H1 (cell line): ENCODE results near the gene CCDC83. TPM values are rescaled to one million over a fixed set of nuclear protein-coding genes. Genes with fewer than 3 reads are reported as not detected.

Experiments
- CREB1 ChIP-seq: IDR thresholded peaks from 2 replicates; pipeline ENCODE4 v1.6.1; 2012; ENCODE audit warnings: inconsistent platforms
- CTCF ChIP-seq, 3 experiments: IDR thresholded peaks; 1 replicate in 2 of 3; 2 replicates in 1 of 3; pipeline versions ENCODE4 v1.5.1 to v1.6.1; 2011; ENCODE audit warnings: low read length in 3 of 3, mild to moderate bottlenecking in 3 of 3, inconsistent platforms in 2 of 3, low read depth in 1 of 3, moderate library complexity in 1 of 3; ENCODE audit not compliant: insufficient read depth in 1 of 3; ENCODE audit errors: control extremely low read depth in 1 of 3
- NANOG ChIP-seq: IDR thresholded peaks from 2 replicates; pipeline ENCODE4 v1.6.1; 2011; ENCODE audit warnings: low read length, low read depth, mild to moderate bottlenecking, inconsistent platforms; ENCODE audit not compliant: insufficient read depth, poor library complexity, severe bottlenecking
- RNF2 ChIP-seq: fragments of 200-900, 300-1000 bp; sonication (generic); IDR thresholded peaks from 2 replicates; pipeline ENCODE4 v1.7.1; 2016; ENCODE audit warnings: borderline replicate concordance, low read depth, mild to moderate bottlenecking, antibody characterized with exemption, low read length; ENCODE audit not compliant: poor library complexity, severe bottlenecking; ENCODE audit errors: missing control alignments
- polyA plus RNA-seq, 7 experiments: library from polyadenylated mRNA; depleted of rRNA in 3 of 7; stranded (reverse) in 5 of 7; unstranded in 2 of 7; fragments of >200 nt in 5 of 7; fragments of 200-250 nt in 2 of 7; gene quantifications; 1 replicate in 5 of 7; 2 replicates in 1 of 7; 4 replicates in 1 of 7; pipeline versions ENCODE4 v1.2.1 to v1.2.3, GENCODE V29; 2011 to 2013; ENCODE audit warnings: missing spikeins in 2 of 7, mixed read lengths in 2 of 7
- total RNA-seq: library from RNA; stranded (reverse); fragmentation: NEBNext Ultra II Directional; extraction: Animal tissue kit (Norgen Biotek cat#: 25700); gene quantifications from 2 replicates; pipeline ENCODE4 v1.2.1, GENCODE V29; 2021
- TF ChIP-seq, protein P1 (sequence below): IDR thresholded peaks from 2 replicates; pipeline ENCODE4 v1.6.1; 2012; ENCODE audit warnings: low read length, inconsistent platforms

Gene CCDC83
- total and polyA plus RNA-seq, 2 of the 8 experiments (the other 6 are each of a cell fraction or from before 2014, with no cell fraction given): not detected

- TF ChIP-seq, protein P1, sequence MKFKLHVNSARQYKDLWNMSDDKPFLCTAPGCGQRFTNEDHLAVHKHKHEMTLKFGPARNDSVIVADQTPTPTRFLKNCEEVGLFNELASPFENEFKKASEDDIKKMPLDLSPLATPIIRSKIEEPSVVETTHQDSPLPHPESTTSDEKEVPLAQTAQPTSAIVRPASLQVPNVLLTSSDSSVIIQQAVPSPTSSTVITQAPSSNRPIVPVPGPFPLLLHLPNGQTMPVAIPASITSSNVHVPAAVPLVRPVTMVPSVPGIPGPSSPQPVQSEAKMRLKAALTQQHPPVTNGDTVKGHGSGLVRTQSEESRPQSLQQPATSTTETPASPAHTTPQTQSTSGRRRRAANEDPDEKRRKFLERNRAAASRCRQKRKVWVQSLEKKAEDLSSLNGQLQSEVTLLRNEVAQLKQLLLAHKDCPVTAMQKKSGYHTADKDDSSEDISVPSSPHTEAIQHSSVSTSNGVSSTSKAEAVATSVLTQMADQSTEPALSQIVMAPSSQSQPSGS: no peak
- no peak for TF ChIP-seq CREB1
- TF ChIP-seq CTCF (IDR thresholded peaks at IDR 0.05; ENCODE audit: control extremely low read depth in 1 of 3, insufficient read depth in 1 of 3, low read depth in 1 of 3, low read length in 3 of 3): no peak
- TF ChIP-seq NANOG: no peak
- TF ChIP-seq RNF2: no peak
Measured at GRCh38 chr11:85875505-85875904, 20.3 kb downstream of the CCDC83 start (continued).
